Stimulated activated CD8-positive, alpha-beta memory T cell treated with anti-CD3 and anti-CD28 coated beads, Interleukin-4, amount 100 ng/mL, for 1 hour (primary cell): ENCODE data around the gene TTLL8.
A peak's percentile ranks its signal among the peaks of the same experiment; 100 is the strongest.

ENCODE experiments used
- DNase-seq, 2 donors: peaks; one replicate each; pipeline ENCODE4 v3.0.0-alpha.2; 2020; ENCODE audit warnings: low read depth in 2 of 2, low spot score in 1 of 2

Gene TTLL8

DNA sequence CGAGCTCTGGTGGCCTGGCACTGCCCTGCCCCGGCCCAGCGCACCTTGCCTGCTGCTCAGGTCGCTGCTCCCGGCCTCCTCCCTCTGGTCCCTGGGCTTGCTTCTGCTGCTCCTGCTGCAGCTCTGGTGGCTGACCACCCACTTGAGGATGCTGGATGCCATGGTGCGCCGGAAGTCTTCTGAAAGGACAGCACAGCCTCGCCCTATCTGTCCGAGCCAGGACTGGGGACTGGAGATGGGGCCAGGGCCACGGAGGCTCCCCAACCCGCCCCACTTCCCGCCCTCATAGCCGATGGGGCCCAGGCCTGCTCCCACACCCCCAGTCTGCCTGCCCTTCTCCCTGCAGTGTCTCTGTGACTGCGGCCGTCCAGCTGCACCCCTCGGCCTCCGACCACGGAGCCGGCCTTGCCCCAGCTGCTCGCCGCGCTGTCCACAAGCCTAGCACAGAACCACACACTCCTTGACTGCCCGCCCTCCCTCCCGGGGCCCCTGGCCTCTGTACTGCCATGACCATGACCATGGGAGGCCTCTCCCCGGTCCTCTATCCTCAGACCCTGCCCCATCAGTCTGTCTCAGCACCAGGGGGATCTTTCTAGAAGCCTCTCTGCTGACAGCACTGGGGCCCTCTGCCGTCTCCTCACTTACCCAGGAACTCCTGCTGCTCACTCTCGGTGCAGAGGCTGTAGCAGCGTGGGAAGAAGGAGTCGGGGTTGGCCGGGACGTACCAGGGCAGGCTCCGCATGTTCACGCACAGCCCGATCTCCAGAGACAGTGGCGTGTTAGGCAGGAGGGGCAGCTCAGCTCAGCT is 12.7 kb downstream of the TTLL8 start:
- no peak for DNase-seq

DNA sequence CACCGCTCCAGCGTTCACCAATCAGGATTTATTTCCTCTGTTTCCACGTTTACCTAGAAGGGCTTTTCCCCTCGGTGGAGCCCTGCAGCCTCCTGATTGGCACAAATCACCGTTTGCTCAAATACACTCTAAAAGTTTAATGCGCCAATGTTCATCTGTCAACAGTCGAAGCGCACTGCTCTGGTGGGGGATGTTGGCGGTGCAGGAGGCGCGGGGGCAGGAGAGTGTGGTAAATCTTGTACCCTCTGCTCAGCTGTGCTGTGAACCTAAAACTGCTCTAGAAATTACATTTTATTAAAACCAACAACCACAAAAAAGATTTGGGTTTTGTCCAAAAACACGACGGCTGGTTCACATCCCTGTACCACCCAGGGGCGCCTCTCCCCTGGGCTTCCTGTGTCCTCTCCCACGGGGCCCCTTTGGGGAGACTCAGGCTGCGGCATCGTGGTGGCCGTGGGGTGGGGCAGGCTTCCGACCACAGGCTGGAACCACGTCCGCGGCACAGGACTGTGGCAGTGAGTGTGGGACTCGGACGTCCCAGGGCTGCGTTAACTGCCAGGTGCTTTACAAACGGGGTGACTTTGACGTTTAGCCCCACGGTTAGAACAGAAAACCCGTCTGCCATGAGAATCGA is 13.5 kb downstream of the TTLL8 start:
- no peak for DNase-seq

DNA sequence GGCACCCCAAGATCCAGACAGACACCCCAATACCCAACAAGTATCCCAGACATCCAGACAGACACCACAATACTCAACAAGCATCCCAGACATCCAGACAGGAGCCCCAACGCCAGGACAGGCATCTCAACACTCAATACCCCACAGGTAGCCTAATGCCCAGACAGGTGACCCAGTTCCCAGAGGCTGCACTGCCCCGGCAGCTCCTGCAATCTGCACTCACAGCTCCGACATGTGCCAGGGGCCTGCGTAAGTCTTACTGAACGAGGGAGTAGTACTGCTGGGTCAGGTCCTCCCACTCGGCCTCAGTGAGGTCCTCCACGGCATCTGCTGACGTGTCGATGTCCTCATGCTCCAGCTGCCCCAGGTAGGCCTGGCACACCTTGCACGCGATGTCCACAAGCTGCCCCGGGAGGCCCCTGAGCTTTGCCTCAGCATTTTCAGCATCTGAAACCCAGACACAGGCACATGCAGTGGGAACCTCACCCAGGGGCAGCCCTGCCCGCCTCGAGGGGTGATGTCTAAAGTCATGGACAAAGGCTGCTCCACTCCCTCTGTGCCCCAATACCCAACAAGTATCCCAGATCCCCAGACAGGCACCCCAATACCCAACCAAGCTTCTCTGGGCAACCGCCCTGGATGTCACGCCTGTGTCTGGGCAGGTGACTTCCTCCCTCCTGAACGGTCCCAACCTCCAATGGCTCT is 16.6 kb downstream of the TTLL8 start:
- no peak for DNase-seq

DNA sequence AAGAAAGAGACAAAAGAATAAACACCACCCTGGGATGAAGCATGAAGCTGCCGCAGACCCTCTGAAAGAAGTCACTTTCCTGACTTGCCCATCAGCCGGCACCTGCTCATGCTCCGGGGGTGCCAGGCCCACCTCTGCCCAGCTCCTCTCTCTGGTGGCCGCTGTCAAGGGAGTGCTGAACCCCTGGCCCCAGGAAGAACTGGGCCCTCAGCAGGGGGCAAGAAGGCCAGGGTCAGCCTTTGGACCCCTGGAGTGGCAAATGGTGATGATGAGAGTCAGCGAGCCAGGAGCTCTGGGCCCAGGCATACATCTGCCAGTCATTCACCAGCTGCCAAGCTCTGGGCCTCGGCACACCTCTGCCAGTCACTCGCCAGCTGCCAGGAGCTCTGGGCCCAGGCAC is 17.4 kb downstream of the TTLL8 start:
- DNase-seq, result no peak

- DNase-seq, result no peak
Observed at GRCh38 chr22:50039669-50040443, 18.2 kb downstream of the TTLL8 start.

- DNase-seq, result no peak
Observed at GRCh38 chr22:50035976-50036724, 21.9 kb downstream of the TTLL8 start.

- DNase-seq, result no peak
Observed at GRCh38 chr22:50035131-50035881, 22.8 kb downstream of the TTLL8 start.

- DNase-seq, result no peak
Observed at GRCh38 chr22:50034126-50035081, 23.7 kb downstream of the TTLL8 start.

GRCh38 chr22:50032941-50033601 is 25.0 kb downstream of the TTLL8 start:
- DNase-seq, result no peak

DNA sequence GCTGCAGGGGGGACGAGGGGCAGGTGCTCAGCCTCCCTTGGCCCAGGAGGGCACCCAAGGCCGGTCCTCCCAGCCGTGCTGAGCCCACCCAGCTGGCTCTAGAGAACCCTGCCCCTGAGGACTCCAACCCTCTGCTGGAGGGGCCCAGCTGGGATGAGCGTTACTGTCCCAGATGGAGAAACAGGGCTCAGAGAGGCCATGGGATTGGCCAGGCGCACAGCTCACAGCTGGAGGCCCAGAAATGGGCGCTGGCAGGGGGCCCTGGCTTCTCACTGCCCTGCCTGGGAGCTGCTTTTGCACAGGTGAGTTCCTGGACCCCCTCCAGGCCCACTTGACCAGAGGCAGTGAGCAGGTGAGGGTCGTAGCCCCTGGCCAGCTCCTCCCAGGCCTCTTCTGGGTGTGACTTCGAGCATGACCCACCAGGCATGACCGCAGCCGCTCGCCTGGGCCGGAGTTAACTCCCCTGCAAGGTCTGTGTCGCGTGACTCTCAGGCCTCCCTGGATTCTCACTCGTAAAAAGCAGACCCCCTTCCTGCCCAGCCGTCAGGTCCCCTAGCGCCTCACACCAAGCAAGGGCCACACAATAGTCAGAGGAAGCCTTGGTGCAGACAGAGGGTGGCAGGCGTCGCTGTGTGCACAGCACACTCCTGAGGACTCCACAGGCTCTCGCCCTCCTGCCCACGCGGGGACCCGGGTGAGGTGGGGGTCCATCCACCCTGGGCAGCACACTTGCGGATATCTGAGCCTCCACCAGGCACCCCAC is 25.8 kb downstream of the TTLL8 start:
- DNase-seq, result no peak

DNA sequence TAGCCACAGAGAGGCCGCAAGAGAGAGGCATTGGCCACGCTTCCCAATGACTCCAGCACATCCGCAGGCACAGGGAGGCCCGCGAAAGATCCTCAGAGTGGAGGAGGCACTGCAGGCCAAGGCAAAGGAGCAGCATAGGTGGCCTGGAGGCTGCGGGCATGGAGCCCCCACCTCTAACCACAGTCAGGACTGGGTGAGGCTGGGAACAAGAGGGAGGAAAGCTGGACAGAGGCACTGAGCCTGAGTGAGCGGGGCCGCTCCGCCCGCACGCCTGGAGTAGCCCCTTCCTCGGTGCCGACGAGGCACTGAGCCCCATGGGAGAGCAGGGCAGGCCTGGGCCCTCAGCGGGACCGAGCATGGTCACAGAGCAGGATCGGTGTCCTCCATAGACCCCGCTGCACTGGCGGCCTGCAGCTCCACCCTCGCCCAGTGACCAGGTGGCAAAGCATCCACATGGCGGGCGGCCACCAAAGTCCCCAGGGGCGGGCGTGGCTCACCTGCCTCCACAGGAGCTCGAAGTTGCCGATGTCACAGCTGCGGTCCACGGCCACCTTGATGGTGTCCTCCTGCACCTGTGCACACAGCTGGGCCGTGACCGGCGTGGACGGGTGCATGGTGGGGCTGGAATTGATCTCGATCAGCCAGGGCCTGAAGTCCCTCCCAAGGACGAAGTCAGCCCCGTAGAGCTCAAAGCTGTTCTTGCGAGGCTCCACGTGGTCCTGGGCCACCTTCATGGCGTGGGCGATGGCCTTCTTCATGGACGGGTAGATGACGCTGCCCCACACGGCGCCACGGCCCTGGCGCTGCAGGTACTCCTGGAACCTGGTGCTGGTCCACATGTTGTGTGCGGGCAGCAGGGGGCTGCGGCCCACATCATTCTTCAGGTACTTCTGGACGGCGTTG is 26.7 kb downstream of the TTLL8 start:
- no peak for DNase-seq

GRCh38 chr22:50030297-50031188 is 27.6 kb downstream of the TTLL8 start:
- peak; percentile 50 to 69 for DNase-seq

GRCh38 chr22:50027639-50028537 is 30.2 kb downstream of the TTLL8 start:
- no peak for DNase-seq

GRCh38 chr22:50025993-50026392 is 32.1 kb downstream of the TTLL8 start:
- no peak for DNase-seq
